Activated CD4-positive, alpha-beta T cell treated with anti-CD3 and anti-CD28 coated beads, Interleukin-2, amount 10 ng/mL, durations not matched to agents 24 days and 14 days (primary cell): ENCODE results near the gene UPK3A. TPM values are rescaled to one million over a fixed set of nuclear protein-coding genes. Genes with fewer than 3 reads are reported as not detected.
"Not testable (repeated sequence)": the region's sequence is repeated elsewhere in the genome, so short reads cannot be mapped to it uniquely, and the experiment has no call there.

Source experiments
- DNase-seq: peaks from one replicate; pipeline ENCODE4 v3.0.0; 2022
- H3K27ac Mint-ChIP-seq: one replicate; pipeline ENCODE4 v1.8.0; 2022; ENCODE audit warnings: mild to moderate bottlenecking, mixed read lengths
- H3K27me3 Mint-ChIP-seq: one replicate; pipeline ENCODE4 v1.8.0; 2022; ENCODE audit warnings: mixed read lengths
- H3K36me3 Mint-ChIP-seq: one replicate; pipeline ENCODE4 v1.8.0; 2022; ENCODE audit warnings: low read depth, mild to moderate bottlenecking, mixed read lengths
- H3K4me1 Mint-ChIP-seq: one replicate; pipeline ENCODE4 v1.8.0; 2021; ENCODE audit warnings: mixed read lengths
- H3K4me3 Mint-ChIP-seq: one replicate; pipeline ENCODE4 v1.8.0; 2022; ENCODE audit warnings: mild to moderate bottlenecking, moderate library complexity, mixed read lengths
- H3K9me3 Mint-ChIP-seq: one replicate; pipeline ENCODE4 v1.8.0; 2021; ENCODE audit warnings: mixed read lengths
- intact Hi-C: fragments of 100-400 bp; cut with micrococcal nuclease; formaldehyde crosslinking; loops from one replicate; pipeline ENCODE4 v1.15.1; 2023
- total RNA-seq: library from RNA; stranded (reverse); gene quantifications from 2 replicates; pipeline ENCODE4 v1.2.3, GENCODE V29; 2022

Gene UPK3A
- total RNA-seq, 1 donor from 2014 or later, result not detected

DNA sequence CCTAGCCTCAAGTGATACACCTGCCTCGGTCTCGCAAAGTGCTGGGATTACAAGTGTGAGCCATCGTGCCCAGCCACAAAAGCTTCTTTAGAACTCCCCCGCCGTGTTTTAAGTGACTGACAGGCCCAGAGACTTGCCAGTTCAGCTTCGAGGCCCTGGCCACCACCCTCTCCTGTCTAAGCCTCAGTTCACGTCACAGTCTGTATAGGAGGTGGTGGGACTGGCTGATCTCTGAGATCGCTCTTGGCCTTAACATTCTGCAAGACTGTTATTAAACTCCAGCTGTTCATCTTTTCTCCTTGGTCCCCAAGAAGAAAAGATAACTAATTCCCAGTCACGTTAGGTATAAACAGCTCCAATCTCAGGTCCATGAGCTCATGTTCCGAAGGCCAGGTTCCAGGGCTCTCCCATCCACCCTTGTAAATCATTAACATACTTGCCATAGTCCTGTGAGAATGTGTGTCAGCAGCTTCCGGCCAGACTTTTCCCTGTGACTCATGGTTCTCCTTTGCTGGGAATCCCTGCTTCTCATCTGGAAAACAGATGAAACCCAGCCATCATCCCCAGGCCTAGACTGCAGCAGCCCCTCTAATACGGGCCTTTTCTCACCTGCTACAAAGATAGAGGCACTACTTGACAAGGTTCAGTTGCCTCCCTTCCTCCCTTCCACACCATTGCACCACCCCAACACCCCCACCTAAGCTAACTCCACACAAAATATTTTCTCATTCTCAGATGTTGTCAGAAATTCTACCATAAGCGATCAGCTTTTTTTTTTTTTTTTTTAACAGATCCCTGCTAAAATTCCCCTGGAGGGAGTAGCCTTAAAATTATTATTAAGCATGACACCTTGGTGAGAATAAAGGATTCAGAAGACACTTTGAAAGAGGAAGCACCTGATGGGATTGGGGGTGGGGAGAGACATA is 38.4 kb upstream of the UPK3A start:
- Mint-ChIP-seq H3K9me3 (no peaks in the 10 kb centered on the region), H3K27ac (no peak overlapping the region), H3K27me3 (no peaks in the 10 kb centered on the region), H3K36me3 (no peaks in the 10 kb centered on the region), H3K4me1 (peaks cover 3% of the 10 kb centered on the region), H3K4me3 (no peak overlapping the region)
- DNase-seq, result no peak
- intact Hi-C loops, result loop anchor here (10.0 kb wide), 1 partner anchor 272 kb away; no protein-coding TSS in a partner anchor

DNA sequence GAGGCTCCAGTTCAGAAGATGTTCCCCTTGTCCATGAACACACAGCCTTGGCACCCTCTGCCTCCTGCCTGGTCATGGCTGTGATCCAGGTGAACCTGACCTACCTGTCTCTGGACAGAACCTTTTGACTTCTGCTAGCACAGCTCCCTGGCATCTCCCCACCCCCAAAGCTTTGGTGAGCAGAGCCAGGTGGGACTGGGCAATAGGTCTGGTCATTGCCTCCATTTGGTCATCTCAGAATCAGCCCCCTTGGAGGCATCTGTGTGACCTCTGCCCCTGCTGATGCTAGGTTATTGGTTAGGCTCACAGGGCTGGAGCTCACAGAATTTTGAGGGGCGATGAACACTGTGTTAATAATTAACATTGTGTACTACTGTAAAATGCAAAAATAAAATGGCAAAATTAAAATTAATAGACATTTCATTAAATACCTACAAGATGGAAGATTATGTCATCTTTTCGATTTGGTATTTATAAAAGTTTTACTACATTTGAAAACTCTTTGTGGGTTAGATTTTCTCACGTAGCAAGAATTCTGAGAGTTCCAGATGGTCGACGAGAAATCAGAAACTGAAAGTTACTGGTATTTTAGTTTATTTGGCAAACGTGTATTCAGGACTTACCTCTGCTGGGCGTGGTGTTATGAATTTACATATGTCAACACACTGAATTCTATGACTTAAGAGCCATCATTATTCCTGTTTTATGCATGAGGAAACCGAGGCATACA is 35.8 kb upstream of the UPK3A start:
- H3K4me3 Mint-ChIP-seq, result no peak overlapping the region
- no peaks in the 10 kb centered on the region for H3K36me3 Mint-ChIP-seq
- no peak overlapping the region for H3K27ac Mint-ChIP-seq
- H3K4me1 Mint-ChIP-seq, result peaks cover 2% of the 10 kb centered on the region
- no peaks in the 10 kb centered on the region for H3K27me3 Mint-ChIP-seq
- H3K9me3 Mint-ChIP-seq, result no peaks in the 10 kb centered on the region
- intact Hi-C loops, result loop anchor here (10.0 kb wide), 1 partner anchor 274 kb away; no protein-coding TSS in a partner anchor
- no peak for DNase-seq

GRCh38 chr22:45251825-45252224 is 32.9 kb upstream of the UPK3A start:
- Mint-ChIP-seq H3K4me1 (peaks cover 7% of the 10 kb centered on the region), H3K9me3 (no peaks in the 10 kb centered on the region), H3K27me3 (no peaks in the 10 kb centered on the region), H3K4me3 (no peak overlapping the region), H3K27ac (no peak overlapping the region), H3K36me3 (no peaks in the 10 kb centered on the region)
- intact Hi-C loops, result no loop called here
- no peak for DNase-seq

GRCh38 chr22:45253039-45253641 is 31.6 kb upstream of the UPK3A start:
- DNase-seq, result no peak
- Mint-ChIP-seq H3K9me3 (no peaks in the 10 kb centered on the region), H3K27ac (no peak overlapping the region), H3K4me1 (peaks cover 7% of the 10 kb centered on the region), H3K36me3 (no peaks in the 10 kb centered on the region), H3K4me3 (no peak overlapping the region), H3K27me3 (no peaks in the 10 kb centered on the region)
- intact Hi-C loops, result no loop called here

DNA sequence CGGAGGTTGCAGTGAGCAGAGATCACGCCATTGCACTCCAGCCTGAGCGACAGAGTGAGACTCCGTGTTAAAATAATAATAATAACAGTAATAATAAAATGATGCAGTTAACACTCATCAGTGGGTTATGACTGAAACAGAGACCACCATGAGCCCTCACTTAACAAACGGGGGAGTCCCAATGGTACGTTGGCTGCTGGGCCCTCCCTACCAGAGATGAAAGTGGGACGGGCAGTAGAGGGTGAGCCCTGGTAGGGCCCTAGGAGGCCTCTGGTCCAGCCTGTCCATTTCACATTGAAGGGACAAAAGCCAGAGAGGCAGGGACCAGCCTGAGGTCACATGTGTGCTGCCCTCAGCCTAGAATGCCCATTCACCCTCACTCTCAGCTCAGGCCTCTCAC is 30.4 kb upstream of the UPK3A start:
- Mint-ChIP-seq H3K4me1 (peaks cover 7% of the 10 kb centered on the region), H3K4me3 (no peak overlapping the region), H3K9me3 (no peaks in the 10 kb centered on the region), H3K27me3 (peaks cover under 1% of the 10 kb centered on the region), H3K27ac (no peak overlapping the region), H3K36me3 (no peaks in the 10 kb centered on the region)
- DNase-seq, result no peak
- intact Hi-C loops, result no loop called here

DNA sequence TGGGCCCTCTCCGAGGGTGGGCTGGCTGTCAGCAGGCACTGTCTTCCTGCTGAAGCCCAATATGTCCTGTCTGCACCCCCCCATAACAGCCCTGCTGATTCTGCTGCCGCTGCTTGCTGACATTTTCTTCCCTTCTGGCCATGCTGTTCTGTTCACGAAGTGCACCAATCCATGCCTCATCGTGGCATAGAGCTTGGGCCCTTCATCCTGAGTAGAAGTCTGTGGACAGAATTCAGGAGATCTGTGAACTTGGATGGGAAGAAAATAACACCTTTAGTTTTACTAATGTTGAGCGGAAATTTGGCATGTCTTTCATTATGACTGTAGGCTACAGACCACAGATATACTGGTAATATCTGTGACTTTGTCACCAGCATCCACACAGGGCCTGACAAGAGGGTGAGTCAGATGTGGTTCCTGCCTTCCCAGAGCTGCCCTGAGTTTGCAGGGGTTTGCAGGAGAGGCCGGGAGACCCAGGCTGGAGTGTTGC is 29.9 kb upstream of the UPK3A start:
- peaks cover 7% of the 10 kb centered on the region for H3K4me1 Mint-ChIP-seq
- peak overlapping the region; percentile 77 for H3K27ac Mint-ChIP-seq
- H3K36me3 Mint-ChIP-seq, result no peaks in the 10 kb centered on the region
- no peaks in the 10 kb centered on the region for H3K9me3 Mint-ChIP-seq
- no peak overlapping the region for H3K4me3 Mint-ChIP-seq
- intact Hi-C loops, result no loop called here
- DNase-seq, result peak; percentile 67
- peaks cover 4% of the 10 kb centered on the region for H3K27me3 Mint-ChIP-seq

GRCh38 chr22:45257941-45258340 is 26.8 kb upstream of the UPK3A start:
- DNase-seq, H3K4me3 Mint-ChIP-seq, H3K27ac Mint-ChIP-seq, H3K36me3 Mint-ChIP-seq, intact Hi-C loops, H3K4me1 Mint-ChIP-seq, H3K9me3 Mint-ChIP-seq: not testable (repeated sequence)
- H3K27me3 Mint-ChIP-seq, result peaks cover 10% of the 10 kb centered on the region

DNA sequence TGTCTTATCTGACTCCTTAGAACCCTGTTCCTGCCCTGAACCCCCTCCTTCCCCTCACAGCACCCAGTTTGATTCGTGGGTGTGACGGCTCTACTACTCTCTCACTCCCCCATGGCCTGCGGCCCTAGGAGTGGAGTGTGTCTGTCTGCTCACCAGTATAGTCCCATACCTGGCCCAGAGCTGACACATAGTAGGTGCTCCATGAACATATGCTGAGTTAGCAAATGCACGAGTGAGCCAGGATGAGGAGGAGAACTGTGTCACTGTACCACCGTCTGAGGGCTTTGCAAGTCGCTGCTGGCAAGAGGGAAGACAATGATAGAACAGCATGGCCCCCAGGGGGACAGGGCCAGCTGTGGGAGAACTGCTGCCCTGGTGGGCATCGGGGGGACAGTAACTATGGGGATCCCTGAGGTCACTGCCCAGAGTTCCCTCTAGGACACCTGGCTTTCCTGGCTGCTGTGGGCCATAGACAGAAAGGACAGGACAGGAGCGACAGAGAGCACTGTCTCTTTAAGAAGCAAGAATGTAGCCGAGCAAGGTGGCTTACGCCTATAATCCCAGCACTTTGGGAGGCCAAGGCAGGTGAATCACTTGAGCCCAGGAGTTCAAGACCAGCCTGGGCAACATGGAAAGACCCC is 24.9 kb upstream of the UPK3A start:
- intact Hi-C loops, result no loop called here
- Mint-ChIP-seq H3K36me3 (no peaks in the 10 kb centered on the region), H3K9me3 (no peaks in the 10 kb centered on the region), H3K4me3 (no peak overlapping the region), H3K4me1 (peaks cover 3% of the 10 kb centered on the region), H3K27ac (no peak overlapping the region), H3K27me3 (peaks cover 21% of the 10 kb centered on the region)
- DNase-seq, result no peak

GRCh38 chr22:45260395-45260759 is 24.4 kb upstream of the UPK3A start:
- H3K4me3 Mint-ChIP-seq, H3K36me3 Mint-ChIP-seq, intact Hi-C loops, H3K27ac Mint-ChIP-seq, H3K4me1 Mint-ChIP-seq, H3K9me3 Mint-ChIP-seq, DNase-seq: not testable (repeated sequence)
- H3K27me3 Mint-ChIP-seq, result peaks cover 23% of the 10 kb centered on the region

DNA sequence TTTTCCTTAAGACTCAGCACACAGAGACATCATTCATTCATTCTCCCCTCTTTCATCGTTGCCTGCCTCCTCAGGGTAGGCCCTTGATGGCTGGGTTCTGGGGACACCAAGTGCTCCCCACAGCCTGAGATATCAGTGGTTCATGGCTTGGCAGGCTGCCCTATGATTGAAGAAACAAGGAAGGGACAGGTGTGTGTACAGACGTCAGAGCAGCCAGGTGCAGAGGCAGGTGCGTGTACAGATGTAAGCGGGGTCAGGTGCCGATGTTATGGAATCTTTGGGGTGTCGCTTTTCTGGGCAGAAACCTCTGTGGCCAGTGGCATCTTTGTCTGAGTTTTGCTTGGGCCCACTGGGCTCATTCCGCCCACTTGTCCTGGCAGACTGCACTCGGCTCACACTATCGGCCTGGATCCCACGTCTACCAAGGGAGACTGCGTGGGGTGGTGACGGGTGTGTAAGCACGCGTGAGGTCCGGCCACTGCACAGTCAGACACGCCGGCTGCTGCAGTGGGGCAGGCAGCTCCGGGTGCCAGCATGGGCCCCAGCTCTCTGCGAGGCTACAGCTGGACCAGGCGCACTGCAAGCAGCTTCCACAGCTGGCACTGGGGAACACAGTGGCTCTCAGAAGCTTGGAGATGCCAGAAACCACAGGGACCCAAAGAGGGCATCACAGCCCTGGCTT is 23.2 kb upstream of the UPK3A start:
- Mint-ChIP-seq H3K4me3 (no peak overlapping the region), H3K27ac (no peak overlapping the region), H3K4me1 (no peaks in the 10 kb centered on the region), H3K27me3 (peaks cover 25% of the 10 kb centered on the region), H3K36me3 (no peaks in the 10 kb centered on the region), H3K9me3 (no peaks in the 10 kb centered on the region)
- DNase-seq, result no peak
- intact Hi-C loops, result no loop called here

DNA sequence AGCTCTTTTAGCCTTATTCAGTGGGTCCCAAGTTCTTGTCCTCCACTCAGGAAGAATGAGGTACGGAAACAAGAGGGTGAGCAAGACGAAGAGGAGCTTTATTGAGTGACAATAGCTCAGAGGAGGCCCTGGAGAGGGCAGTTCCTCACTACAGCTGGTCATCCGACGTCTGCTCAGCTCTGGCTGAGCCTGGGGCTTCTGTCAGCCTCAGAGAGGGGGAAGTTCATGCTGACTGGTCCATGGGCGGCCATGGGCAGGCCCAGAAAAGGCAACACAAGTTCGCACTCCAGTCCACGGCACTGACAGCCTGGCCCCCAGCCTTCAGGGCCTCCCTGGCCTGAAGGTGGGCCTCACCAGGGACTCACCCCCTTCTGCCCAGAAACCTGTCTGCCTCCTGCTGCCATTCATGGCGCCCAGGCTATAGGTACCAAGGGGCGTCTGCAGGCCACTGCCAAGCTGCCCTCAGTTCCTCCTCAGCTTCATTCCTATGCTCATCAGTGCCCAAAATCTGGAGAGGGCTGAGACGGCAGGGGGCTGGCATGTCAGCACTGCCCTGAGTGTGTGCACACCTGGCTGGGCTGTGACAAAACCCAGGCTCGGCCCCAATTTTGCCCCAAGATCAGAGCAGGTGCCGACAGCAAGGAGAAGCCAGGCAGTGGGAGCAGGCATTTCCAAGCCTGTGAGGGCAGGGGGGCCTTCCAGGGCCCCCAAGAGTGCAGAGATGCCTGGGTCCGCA is 22.4 kb upstream of the UPK3A start:
- Mint-ChIP-seq H3K4me3 (no peak overlapping the region), H3K4me1 (no peaks in the 10 kb centered on the region), H3K9me3 (no peaks in the 10 kb centered on the region), H3K27ac (no peak overlapping the region), H3K27me3 (peaks cover 32% of the 10 kb centered on the region), H3K36me3 (no peaks in the 10 kb centered on the region)
- no peak for DNase-seq
- intact Hi-C loops, result no loop called here

GRCh38 chr22:45262931-45263462 is 21.8 kb upstream of the UPK3A start:
- Mint-ChIP-seq H3K9me3 (no peaks in the 10 kb centered on the region), H3K4me1 (no peaks in the 10 kb centered on the region), H3K4me3 (no peak overlapping the region), H3K27ac (no peak overlapping the region), H3K27me3 (peaks cover 36% of the 10 kb centered on the region), H3K36me3 (no peaks in the 10 kb centered on the region)
- DNase-seq, result no peak
- intact Hi-C loops, result no loop called here
